T1000 (cell line): Measurements from ENCODE around the gene ANTXRL.
"Not testable (repeated sequence)": the region's sequence is repeated elsewhere in the genome, so short reads cannot be mapped to it uniquely, and the experiment has no call there.

Experiments used
- DNase-seq: peaks from one replicate; lab custom pipeline; 2025; ENCODE audit warnings: mixed read lengths; lab: John Stamatoyannopoulos, UW

ANTXRL gene

DNA sequence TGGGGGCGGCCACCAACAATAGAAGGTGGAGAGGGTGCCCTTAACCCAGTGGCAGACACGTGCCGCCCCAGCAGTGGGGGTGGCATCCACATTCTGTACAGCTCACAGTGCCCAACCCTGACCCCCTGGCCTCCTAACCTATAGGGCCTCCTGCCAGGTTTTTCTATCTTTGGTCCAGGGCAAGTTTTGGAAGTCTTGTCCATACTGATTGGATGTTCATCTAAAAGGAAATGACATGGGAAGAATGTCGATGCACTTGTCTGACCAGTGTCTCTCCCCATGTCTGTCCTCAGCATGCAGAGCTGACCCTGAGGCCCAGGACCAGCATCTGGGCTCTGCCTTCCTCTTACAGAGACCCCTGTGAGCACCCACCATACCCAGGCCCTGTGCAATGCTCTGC, 32.3 kb upstream of the ANTXRL start:
- DNase-seq, result no peak

DNA sequence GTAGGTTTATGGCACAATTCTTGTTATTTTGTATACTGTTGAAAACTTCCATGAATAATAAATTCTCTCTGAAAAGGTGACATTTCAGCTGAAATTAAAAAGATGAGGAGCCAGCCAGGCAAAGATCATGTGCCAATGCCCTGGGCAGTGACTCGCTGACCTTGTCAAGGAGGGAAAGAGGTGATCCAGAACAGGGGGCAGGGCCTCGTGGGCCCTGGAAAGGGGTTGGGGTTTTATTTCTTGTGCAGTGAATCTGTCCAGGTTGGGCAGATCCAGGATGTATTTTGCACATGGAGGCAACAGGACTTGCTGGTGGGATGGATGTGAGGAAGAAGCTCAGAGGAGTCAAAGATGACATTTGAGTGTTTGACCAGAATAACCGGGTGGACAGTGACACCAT, 31.6 kb upstream of the ANTXRL start:
- not testable (repeated sequence) for DNase-seq

DNA sequence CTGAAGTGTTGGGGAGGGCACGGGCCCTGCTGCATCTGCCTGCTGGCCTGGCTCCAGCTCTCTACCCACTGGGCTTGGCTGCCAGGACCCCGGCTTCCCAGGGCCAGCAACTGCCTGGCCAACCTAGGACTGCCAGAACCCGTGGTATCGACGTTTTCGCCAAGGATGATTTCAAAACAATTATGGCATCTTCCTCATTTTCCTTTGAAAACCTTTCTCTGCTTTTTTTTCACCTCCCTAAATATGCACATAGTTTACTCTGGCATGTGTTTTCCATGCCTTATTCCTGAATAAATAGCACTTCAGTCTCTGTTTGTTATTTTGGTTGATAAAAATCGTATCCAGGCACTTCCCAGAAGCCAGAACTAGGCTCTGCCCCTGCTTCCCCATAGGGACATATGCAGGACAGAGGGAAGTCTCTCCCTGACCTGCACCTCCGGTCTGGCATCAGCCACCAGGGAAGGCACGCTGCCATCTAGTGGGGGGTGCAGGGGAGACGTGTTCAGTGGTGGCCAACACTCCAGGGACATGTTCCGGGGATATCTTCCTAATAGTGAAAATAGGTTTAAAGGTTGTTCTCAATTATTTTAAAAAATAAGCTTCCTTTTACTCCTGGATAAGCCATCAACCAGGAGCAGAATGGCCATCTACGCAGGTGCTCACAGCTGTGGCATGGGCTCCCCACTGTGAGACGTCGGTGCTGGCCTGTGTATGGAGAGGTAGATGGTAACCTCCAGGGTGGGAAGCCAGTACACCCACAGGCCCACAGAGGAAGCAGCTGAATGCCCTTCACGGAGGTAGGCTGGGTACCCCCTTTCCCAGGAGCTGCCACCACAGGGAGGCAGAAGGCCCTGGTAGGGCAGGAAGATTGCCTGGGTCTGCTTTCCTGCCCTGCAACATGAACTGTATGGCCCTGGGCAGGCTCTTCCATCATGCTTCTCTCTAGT, 30.7 kb upstream of the ANTXRL start:
- no peak for DNase-seq

DNA sequence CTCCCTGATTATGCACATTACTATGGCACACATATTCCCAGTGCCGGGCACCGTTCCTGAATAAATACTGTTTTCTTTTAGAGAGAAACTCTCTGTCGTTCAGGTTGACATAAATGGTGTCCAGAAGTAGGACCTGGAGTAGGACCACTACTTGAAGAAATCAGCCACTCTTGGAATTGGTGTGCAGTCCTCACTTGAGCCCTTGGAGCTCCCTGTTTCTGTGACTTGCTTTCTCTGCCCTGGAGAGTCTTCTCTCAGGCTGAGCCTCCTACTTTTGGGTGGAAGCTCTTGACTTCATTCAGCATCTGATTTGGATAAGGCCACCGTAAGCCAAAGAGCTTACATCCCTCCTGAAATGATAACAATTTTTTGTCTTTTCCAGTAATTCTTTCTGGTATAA, 29.7 kb upstream of the ANTXRL start:
- no peak for DNase-seq

DNA sequence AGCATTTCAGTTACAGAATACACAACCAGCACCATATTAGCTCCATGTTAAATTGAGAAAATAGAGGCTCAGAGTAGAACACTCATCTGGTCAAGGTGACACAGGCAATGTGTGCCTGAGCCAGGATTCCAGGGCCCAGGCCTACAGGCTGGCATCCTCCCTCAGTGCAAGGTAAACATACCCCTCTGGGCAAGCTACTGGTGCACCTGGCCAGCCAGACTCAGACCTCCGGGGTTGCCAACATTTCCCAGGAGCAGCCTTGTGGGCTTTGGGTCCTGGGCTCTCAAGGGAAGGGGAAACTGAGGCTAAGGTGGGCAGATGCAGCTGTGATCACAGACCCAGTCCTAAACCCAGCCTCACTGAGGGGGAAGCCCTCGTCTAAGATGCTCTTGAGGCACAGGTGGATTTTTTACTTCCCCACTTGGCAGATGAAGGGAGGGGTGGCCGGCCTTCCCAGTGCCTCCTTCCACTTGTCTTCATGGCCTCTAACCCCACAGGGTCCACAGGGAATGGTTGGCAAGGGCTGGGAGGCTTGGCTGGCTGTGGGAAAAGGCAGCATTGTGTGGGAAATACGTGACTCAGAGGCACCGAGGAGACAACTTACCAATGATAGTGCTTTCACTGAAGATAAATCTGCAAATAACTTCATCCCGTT, 23.8 kb upstream of the ANTXRL start:
- not testable (repeated sequence) for DNase-seq

DNA sequence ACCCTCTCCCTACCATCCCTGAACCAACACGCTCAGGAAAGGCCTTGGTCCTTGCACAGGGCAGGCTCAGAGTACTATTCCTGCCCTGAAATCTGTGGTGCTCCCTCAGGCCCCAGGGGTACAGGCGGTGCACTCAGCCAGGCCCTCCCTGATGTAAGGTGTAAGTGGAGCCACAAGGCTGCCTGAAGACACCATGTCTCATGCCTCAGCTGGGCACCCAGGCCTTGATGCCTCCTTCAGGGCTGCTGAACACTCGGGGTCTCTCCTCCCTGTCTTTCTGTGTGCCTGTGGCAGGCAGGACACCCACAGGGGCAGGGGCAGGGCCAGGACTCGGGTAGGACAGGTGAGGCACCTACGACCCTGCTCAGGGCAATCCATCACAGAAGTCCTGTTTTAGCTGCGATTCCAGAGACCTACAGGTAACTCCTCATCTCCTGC, 22.9 kb upstream of the ANTXRL start:
- DNase-seq, result no peak

DNA sequence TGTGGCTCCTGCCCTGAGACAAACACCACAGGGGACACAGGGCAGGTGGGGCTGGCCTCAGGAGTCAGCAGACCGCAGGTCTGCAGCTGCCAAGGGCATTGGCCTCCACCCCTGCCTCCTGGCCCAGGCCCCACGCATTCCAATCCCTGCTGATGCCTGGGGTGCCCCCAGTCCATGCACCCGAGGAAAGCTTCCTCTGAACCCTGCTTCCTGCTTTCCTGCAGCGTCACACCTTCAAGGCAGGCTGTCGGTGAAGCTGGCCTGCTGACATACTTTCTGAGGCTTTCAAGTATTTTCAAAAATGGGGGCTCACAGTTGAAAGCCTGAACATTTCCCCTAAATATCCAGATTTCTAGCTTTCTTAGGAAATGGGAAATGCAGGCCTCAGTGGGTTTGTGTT, 22.5 kb upstream of the ANTXRL start:
- no peak for DNase-seq

DNA sequence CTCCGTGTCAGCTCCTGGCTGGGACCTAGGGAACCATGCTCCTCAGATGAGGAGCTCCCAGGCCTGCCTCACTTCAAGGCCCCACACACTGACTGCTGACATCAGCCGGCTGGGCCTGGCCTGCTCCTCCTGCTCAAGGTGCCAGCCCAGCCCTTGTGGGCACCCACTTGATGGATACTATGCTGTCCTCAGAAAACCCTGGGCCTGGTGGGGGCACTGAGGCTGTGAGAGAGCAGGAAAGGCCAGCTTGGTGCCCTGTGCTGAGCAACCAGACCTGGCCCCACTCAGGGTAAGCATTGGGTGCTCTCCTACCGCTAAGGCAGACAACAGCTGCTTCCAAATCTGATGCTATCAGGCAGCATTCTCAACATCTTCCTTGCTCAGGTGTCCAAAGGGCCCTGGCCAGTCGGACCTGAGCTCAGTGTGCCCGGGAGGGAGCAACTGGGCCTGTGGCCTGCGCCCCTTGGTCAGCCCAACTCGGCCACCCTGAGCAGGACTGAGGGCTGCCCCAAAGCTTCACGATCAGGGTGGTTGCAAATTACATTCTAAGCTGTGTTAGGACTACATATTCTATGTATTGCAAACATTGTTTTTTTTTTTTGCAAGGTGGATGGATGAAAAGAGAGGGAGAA, 21.9 kb upstream of the ANTXRL start:
- no peak for DNase-seq

DNA sequence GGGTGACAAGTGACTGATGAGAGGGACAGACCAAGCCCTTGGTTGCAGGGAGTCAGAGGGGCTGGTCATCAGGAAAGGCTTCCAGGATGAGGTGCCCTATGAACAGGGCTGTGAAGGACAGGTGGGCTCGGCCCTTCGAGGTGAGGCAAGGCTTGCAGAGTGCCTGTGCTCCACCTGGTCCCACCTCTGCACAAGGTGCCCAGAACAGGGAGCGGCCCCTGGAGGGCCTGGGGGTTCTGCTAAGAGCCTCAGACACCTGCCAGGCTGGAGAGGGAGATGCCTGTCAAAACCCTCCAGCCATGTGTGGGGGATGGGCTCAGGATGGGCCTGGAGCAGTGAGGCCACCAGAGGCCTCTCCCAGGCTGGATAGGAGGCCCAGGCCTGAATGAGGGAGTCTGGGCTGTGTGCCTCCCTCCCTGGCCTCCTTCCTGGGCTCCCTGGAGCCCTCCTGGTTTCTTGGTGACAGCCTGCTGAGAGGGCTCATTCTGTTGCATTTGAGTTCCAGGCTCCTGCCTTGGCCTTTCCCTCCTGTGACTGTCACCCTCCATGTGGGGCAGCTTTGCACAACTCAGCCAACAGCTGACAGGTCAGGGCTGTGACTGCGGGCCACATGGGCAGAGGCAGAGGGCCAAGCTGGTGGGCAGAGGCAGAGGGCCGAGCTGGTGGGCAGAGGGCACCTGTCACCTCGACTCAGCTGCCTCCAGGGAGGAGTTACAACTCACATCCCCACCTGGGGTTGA, 21.1 kb upstream of the ANTXRL start:
- DNase-seq, result not testable (repeated sequence)

DNA sequence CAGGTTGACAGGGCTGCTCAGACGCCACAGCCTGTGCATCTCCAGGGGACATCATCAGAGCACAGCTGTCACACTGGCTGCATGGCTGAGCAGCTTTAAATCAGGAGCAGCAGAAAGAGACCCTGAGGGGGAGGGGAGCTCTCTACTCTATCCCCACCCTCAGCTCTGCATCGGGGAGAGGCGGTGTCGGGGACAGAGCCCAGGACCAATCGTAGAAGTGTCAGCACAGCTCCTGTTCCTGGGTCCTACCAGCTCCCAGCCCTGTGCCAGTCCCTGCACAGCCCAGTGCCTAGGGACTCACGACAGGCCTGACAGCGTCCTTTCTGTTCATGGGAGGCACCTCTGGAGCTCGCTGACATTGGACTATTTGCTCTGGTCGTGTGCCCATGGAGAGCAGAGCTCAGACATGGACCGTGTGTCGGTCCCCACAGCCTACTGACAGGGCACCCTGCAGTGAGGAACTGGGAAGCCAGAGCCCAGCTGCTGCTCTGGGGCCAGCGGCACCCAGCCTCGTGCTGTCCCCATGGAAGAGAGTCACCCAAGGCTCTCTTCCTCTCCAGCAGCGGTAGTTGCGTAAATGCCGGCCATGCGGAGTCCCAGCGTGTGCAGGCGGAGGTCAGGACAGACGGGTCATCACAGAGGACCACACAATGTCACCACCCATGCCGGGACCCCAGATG, 20.4 kb upstream of the ANTXRL start:
- DNase-seq, result no peak

DNA sequence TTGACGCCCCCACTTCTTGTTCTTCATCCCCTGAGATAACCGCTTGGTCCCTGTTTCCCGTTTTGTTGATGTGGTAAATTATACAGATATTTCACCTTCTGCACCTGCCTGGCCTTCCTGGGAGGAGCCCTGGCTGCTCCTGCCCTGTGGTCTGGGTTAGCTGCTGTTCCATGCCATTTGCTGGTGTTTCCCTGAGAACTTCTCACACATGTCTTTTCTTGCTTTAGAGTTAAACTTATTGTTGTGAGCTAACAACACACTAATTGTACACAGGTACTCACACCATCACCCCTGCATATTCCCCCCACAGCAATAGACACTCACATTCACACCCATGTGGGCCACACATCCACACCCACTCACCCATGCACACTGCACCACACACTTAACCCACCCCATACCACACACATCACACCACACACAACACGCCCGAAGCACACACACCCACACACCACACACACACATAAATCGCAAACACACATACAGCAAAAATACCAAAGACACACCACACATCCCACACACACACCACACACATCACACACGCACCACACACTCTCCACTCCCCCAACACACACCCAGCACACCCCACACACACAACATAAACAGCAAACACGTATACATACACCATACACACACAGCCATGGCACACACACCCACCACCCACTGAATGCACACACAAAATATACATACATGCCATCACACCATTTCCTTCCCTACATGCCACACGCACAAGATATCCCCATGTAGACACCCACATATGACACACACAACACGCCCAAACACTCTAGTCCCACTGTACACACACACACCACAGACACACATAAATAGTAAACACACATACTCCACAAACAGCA, 19.4 kb upstream of the ANTXRL start:
- no peak for DNase-seq

DNA sequence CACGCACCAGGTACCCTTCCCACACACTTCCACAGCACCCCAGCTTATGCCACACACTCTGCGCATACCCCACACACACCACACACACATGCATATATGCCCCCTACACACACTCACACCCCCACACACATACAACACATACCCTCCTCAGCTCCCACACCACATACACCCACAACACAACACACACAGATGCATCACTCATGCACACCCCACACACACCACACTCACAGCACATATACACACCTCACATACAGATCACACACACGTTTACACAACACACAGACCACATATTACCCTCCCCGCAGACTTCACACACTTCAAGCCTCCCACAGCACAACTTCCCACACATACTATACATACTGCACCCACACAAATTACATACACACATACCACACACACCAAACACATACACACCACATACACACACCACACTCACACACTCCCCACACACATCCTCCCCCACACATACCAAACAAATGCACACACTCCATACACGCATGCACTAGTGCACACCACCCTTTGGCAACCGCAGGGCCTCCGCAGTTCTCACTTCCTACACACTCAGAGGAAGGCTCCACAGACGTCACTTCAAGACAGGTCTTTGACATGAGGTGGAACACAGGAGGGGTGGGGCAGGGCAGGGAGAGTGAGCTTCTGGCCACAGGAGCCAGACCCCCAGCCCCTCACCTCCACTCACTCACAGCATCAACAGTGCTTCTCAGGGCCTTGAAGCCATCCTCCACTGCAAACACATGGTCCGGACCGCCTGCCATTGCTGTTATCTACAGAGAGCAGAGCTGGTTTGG, 18.5 kb upstream of the ANTXRL start:
- DNase-seq, result no peak

DNA sequence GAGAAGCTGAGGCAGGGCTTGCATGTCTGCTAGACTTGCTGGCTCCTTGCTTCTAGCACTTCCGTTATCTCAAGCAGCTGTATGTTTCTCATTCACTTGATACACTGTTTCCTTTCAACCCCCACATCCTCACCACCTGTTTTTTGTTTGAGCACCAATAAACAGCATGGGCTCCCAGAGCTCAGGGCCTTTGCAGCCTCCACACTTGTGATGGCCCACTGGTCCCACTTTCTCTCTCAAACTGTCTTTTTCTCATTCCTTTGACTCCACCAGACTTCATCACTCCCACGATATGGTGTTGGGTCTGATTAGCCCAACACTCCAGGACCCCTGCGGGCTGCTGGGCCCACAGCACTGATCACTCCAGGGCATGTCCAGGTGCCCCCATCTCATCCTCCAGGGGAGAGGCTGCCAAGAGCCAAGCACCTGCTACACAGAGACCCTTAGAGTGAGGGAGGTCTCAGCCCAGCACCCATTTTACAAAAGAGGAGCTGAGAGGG, 17.2 kb upstream of the ANTXRL start:
- DNase-seq, result not testable (repeated sequence)

DNA sequence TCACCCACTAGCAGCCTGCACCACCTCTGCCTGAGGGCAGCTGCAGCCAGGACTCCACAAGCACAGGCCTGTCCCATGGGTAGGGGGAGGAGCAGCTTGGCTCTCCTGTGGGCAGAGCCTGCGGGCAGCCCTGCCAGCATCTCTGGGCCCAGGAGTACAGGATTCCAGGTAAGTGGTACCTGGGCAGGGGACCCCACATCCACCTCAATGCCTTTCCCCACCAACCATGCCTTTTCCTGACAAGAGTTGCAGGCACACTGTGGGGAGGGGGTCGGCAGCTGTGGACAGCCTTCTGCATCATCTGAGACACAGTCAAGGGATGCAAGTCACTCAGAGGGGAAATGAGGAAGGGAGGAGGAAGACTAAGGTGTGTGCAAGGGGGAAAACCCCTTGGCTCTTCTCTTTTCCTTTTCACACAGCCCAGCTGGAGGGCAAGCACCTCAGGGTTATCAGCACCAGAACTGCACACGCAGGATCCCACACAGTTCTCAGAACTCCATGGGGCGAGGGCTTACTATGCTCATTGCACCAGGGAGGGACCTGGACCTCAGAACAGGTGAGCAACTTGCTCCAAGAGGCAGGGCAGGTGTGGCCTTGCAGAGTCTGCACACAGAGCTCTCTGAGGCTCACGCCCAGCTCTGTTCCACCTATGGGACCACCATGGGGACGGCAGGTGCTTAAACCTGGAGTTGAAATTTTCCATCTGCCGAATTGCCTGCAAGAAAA, 16.5 kb upstream of the ANTXRL start:
- no peak for DNase-seq

DNA sequence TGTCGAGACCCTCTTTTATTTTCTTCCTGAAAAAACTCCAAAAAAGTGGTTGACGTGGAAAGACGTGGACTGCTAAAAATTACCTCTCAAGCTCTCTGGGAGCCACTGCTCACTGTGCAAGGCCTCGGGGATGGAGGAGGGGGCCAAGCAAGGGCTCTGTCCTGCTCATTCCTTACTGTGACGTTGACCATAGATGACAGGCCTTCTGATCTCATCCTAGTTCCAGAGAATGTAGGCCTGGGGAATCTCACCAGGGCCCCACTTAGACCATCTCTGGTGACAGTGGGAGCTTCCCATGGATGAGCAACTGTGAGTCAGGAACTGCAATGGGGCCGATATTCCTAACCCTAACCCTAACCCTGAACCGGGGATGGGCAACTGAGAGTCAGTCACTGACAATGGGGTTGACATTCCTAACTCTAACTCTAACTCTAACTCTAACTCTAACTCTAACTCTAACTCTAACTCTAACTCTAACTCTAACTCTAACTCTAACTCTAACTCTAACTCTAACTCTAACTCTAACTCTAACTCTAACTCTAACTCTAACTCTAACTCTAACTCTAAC, 15.8 kb upstream of the ANTXRL start:
- not testable (repeated sequence) for DNase-seq

DNA sequence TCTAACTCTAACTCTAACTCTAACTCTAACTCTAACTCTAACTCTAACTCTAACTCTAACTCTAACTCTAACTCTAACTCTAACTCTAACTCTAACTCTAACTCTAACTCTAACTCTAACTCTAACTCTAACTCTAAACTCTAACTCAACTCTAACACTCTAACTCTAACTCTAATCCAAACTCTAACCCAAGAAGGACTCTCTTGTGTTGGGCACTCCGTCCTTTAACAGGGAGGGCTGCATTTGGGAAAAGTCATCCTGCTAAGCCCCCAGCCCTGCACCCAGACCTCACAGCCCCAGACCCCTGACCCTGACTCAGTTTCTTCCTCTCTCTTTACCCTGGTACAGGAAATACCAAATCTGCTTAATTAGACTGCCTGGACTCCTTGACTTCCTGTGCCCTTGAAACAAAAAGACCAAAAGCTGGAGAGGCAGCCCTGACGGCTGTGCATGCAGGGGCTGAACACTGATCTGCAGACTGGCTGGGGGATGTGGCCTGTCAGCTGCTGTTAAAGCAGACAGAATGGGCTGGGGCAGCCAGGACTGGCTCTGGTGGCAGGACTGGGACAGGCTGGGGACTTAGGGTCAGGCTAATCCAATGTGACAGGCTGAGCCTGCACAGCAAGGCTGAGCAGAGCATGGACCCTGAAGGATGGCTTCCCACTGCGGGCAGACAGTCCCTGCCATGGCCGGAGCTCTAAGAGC, 14.8 kb upstream of the ANTXRL start:
- not testable (repeated sequence) for DNase-seq

DNA sequence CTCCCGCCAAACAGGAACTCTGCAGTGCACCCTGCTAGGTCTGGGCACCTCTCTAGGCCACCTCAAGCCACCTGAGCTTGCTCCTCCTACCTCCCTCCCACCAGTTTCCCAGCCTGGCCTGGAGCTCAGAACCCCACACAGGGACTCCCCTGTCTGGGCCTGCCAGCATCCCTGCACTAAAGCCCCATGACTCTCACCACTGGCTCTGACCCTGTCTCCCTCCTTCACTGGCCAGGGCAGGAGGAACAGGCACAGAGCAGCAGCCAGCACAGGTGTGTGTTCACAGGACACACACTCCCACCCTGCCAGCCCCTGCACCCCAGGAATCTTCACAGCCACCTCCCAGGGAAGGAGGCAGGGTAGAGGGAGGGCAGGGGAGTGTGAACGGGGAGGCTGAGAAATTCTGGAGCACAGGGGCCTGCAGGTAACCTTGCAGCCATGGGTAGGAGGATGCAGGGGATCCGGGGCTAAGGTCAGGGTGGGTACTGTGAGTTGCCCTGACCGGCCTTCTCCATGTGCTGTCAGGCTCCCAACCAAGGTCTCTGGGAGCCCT, 13.9 kb upstream of the ANTXRL start:
- no peak for DNase-seq
